ENCODE data around the gene SKI.

- TF ChIP-seq CTCF (conservative IDR thresholded peaks at IDR 0.05; ENCODE audit: low read depth, low read length), result no peak
- TF ChIP-seq EZH2 (IDR thresholded peaks at IDR 0.05; ENCODE audit: low read length, unreplicated experiment), result no peak
- TF ChIP-seq EZH2phosphoT487 (IDR thresholded peaks at IDR 0.05; ENCODE audit: borderline replicate concordance, low read length), result no peak
These were observed 127.5 kb downstream of the SKI start for GRCh38 chr1:2355373-2356261.
